ENCODE data around the gene SMARCA4.
"Not testable (repeated sequence)": the region's sequence is repeated elsewhere in the genome, so short reads cannot be mapped to it uniquely, and the experiment has no call there.

The SMARCA4 gene

GRCh38 chr19:10981252-10981895 lies 20.5 kb downstream of the SMARCA4 start:
- DNase-seq = no peak

GRCh38 chr19:10983026-10983425 lies 22.2 kb downstream of the SMARCA4 start:
- DNase-seq = no peak

- DNase-seq = no peak
Observed at GRCh38 chr19:10984166-10984735, 23.4 kb downstream of the SMARCA4 start.

- DNase-seq = no peak
Observed at GRCh38 chr19:10985502-10985901, 24.7 kb downstream of the SMARCA4 start.

GRCh38 chr19:10986301-10987127 lies 25.7 kb downstream of the SMARCA4 start:
- DNase-seq = no peak

- DNase-seq = no peak
Observed at GRCh38 chr19:10987571-10988297, 26.9 kb downstream of the SMARCA4 start.

- no peak for DNase-seq
Observed at GRCh38 chr19:10988380-10988779, 27.6 kb downstream of the SMARCA4 start.

GRCh38 chr19:10988921-10989320 lies 28.1 kb downstream of the SMARCA4 start:
- DNase-seq = no peak

- DNase-seq = no peak
Observed at GRCh38 chr19:10991076-10991475, 30.2 kb downstream of the SMARCA4 start.

GRCh38 chr19:10991521-10992081 lies 30.8 kb downstream of the SMARCA4 start:
- no peak for DNase-seq

GRCh38 chr19:10992174-10992573 lies 31.3 kb downstream of the SMARCA4 start:
- not testable (repeated sequence) for DNase-seq

- no peak for DNase-seq
Observed at GRCh38 chr19:10995926-10996600, 35.2 kb downstream of the SMARCA4 start.

GRCh38 chr19:10998045-10998533 lies 37.3 kb downstream of the SMARCA4 start:
- DNase-seq = no peak

- DNase-seq = no peak
Observed at GRCh38 chr19:10998666-10999065, 37.8 kb downstream of the SMARCA4 start.

- DNase-seq = no peak
Observed at GRCh38 chr19:11005521-11005920, 44.7 kb downstream of the SMARCA4 start.

GRCh38 chr19:11007385-11007784 lies 46.6 kb downstream of the SMARCA4 start:
- no peak for DNase-seq

GRCh38 chr19:11007962-11008532 lies 47.2 kb downstream of the SMARCA4 start:
- no peak for DNase-seq

GRCh38 chr19:11010041-11010440 lies 49.2 kb downstream of the SMARCA4 start:
- no peak for DNase-seq

- no peak for DNase-seq
Observed at GRCh38 chr19:11012507-11012906, 51.7 kb downstream of the SMARCA4 start.

GRCh38 chr19:11013771-11014170 lies 52.9 kb downstream of the SMARCA4 start:
- DNase-seq = no peak

- no peak for DNase-seq
Observed at GRCh38 chr19:11014403-11014911, 53.6 kb downstream of the SMARCA4 start.

- DNase-seq = no peak
Observed at GRCh38 chr19:11016631-11017030, 55.8 kb downstream of the SMARCA4 start.
